Effector memory CD4-positive, alpha-beta T cell (primary cell): ENCODE results near the gene GRID2.

Experiments used
- DNase-seq, 3 donors: peaks; one replicate each; pipeline ENCODE4 v3.0.0-alpha.2; 2020
- H3K27ac ChIP-seq: 2 replicates; pipeline ENCODE4 v1.7.0; 2013; ENCODE audit warnings: mild to moderate bottlenecking, low read length, moderate library complexity; ENCODE audit not compliant: insufficient read depth, poor library complexity, severe bottlenecking
- H3K27me3 ChIP-seq: replicated peaks from 2 replicates; pipeline ENCODE4 v1.7.0; 2013; ENCODE audit warnings: mild to moderate bottlenecking, low read length; ENCODE audit not compliant: insufficient read depth, control insufficient read depth, poor library complexity, severe bottlenecking
- H3K36me3 ChIP-seq: 2 replicates; pipeline ENCODE4 v1.7.0; 2013; ENCODE audit warnings: mild to moderate bottlenecking, low read length, moderate library complexity; ENCODE audit not compliant: control insufficient read depth, insufficient read depth
- H3K4me1 ChIP-seq: 2 replicates; pipeline ENCODE4 v1.7.0; 2013; ENCODE audit warnings: low read length, mild to moderate bottlenecking; ENCODE audit not compliant: control insufficient read depth, insufficient read depth, poor library complexity, severe bottlenecking
- H3K4me3 ChIP-seq: 2 replicates; pipeline ENCODE4 v1.7.0; 2013; ENCODE audit warnings: low read length, low read depth, mild to moderate bottlenecking; ENCODE audit not compliant: insufficient read depth, poor library complexity, severe bottlenecking
- H3K9me3 ChIP-seq: 2 replicates; pipeline ENCODE4 v1.7.0; 2013; ENCODE audit warnings: mild to moderate bottlenecking, low read length, moderate library complexity; ENCODE audit not compliant: control insufficient read depth

GRID2 gene

DNA sequence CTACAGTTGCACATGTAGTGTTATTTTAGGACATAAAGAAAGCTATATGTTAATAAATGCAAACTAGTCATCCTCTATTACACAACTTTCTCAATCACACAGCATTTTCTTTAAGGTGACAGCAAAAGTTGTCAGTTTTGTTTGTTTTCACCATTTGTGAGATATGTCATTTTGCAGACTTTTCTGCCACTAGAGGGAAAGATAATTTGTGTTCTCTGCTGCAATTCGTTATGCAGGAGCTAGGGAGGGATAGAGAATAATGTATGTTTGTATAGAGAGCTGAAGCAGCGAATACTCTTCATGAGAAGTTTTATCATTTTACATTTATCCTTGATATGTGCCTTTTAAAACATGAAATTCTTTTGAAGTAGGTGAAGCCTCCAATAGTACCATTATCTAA, 854.2 kb downstream of the GRID2 start:
- no peak for DNase-seq

DNA sequence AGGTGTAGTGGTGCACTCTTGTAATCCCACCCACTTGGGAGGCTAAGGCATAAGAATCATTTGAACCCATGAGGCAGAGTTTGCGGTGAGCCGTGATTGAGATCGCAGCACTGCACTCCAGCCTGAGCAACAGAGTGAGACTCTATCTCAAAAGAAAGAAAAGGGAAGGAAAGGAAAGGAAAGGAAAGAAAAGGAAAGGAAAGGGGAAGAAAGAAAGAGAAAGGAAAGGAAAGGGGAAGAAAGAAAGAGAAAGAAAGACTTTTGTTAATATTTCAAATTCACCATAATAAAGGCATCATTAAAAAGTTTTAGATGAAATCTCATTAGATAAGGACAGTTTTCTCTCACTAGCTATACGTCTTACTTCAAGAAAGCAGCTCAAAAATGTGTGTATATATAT, 864.3 kb downstream of the GRID2 start:
- Histone ChIP-seq H3K4me3 (no peak overlapping the region), H3K27me3 (no peaks in the 10 kb centered on the region), H3K9me3 (no peaks in the 10 kb centered on the region), H3K36me3 (no peaks in the 10 kb centered on the region), H3K27ac (no peak overlapping the region), H3K4me1 (no peaks in the 10 kb centered on the region)
- DNase-seq = no peak

More for the DNA sequence above, 854.2 kb downstream of the GRID2 start:
- Histone ChIP-seq H3K4me3 (no peak overlapping the region), H3K9me3 (no peaks in the 10 kb centered on the region), H3K27ac (no peak overlapping the region), H3K36me3 (no peaks in the 10 kb centered on the region), H3K27me3 (no peaks in the 10 kb centered on the region), H3K4me1 (no peaks in the 10 kb centered on the region)

DNA sequence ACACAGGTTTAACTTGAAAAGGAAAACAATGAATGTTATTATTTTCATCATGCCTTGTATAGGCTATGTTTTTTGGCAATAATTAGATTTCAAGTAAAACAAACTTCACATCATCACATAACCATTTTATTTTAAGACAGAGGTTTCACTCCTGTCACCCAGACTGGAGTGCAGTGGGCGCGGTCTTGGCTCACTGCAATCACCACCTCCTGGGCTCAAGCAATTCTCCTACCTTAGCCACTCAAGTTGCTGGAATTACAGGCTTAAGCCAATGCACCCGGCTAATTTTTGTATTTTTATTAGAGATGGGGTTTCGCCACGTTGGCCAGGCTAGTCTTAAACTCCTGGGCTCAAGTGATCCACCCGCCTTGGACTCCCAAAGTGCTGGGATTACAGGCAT, 866.2 kb downstream of the GRID2 start:
- H3K4me1 ChIP-seq = no peaks in the 10 kb centered on the region
- H3K27ac ChIP-seq = no peak overlapping the region
- no peak for DNase-seq
- H3K9me3 ChIP-seq = no peaks in the 10 kb centered on the region
- no peaks in the 10 kb centered on the region for H3K36me3 ChIP-seq
- no peaks in the 10 kb centered on the region for H3K27me3 ChIP-seq
- no peak overlapping the region for H3K4me3 ChIP-seq

DNA sequence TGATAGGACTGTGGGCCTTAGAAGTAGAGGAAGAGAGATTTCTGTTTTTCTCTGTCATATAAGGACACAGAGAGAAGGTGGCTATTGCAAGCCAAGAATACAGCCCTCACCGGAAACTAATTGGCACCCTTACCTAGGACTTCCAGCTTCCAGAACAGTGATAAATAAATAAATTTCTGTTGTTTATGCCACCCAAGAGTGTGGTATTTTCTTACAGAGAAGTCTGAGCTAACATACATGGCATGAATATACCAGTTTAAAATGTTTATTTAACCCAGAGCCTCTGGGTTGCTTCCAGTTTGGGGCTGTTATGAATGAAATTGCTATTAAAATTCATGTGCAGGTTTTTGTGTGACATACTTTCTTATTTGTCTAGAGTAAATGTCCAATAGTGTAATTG, 870.8 kb downstream of the GRID2 start:
- H3K9me3 ChIP-seq = no peaks in the 10 kb centered on the region
- no peak overlapping the region for H3K27ac ChIP-seq
- no peaks in the 10 kb centered on the region for H3K27me3 ChIP-seq
- no peaks in the 10 kb centered on the region for H3K4me1 ChIP-seq
- no peak for DNase-seq
- H3K4me3 ChIP-seq = no peak overlapping the region
- no peaks in the 10 kb centered on the region for H3K36me3 ChIP-seq

DNA sequence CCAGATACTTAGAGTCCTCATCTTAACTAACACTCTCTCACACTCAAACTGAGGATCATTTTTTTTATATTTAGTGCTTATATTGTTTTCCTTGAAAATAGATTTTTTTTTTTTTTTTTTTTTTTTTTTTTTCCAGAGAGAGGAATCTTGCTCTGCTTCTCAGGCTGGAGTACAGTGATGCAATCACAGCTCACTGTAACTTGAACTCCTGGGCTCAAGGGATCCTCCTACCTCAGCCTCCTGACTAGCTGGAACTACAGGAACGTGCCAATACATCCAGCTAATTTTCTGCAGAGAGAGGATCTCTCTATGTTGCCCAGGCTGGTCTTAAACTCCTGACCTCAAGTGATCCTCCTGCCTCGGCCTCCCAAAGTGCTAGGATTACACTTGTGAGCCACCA, 874.5 kb downstream of the GRID2 start:
- H3K9me3 ChIP-seq = no peaks in the 10 kb centered on the region
- no peaks in the 10 kb centered on the region for H3K36me3 ChIP-seq
- H3K4me3 ChIP-seq = no peak overlapping the region
- no peak for DNase-seq
- no peak overlapping the region for H3K27ac ChIP-seq
- H3K4me1 ChIP-seq = no peaks in the 10 kb centered on the region
- no peaks in the 10 kb centered on the region for H3K27me3 ChIP-seq

DNA sequence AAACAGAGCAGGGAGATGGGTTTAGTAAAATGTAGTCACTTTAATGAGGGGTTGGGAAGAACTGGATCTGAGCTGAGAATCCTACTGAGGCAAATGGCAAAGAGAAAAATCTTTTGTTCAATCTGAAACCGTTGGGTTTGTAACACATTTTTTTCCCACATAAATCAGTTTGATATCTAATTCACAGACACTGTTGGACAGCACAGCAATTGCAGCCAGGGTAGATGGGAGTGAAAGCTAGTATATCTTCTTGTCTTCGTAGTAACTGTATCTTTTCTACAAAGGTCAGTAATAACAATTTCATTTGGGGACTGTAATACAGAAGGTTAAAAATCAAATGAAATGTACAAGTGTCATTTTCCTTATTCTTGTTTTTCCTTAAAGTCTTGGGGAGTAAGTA, 875.3 kb downstream of the GRID2 start:
- no peak overlapping the region for H3K4me3 ChIP-seq

DNA sequence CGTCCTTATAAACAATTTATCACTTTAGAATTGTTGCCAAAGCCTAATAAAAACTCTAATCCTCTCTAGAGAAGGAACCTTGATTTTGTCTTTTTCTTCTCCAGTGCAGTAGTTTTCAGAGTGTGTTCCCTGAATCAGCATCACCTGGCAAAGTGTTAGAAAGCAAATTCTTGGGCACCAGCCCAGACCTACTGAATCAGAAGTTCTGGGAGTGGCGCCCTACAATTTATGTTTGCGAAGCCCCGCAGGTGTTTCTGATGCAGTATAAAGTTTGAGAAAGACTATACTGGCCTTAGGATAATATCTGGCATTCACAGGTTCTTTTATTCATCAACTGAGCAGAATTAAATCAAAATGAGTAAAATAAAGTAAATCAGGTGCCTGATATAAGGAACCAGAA, 879.0 kb downstream of the GRID2 start:
- no peak for DNase-seq
- H3K9me3 ChIP-seq = no peaks in the 10 kb centered on the region
- H3K36me3 ChIP-seq = no peaks in the 10 kb centered on the region
- no peaks in the 10 kb centered on the region for H3K4me1 ChIP-seq
- H3K4me3 ChIP-seq = no peak overlapping the region
- H3K27me3 ChIP-seq = no peaks in the 10 kb centered on the region
- no peak overlapping the region for H3K27ac ChIP-seq

More for the DNA sequence above, 875.3 kb downstream of the GRID2 start:
- no peak for DNase-seq
- Histone ChIP-seq H3K4me1 (no peaks in the 10 kb centered on the region), H3K27ac (no peak overlapping the region), H3K27me3 (no peaks in the 10 kb centered on the region), H3K9me3 (no peaks in the 10 kb centered on the region), H3K36me3 (no peaks in the 10 kb centered on the region)

DNA sequence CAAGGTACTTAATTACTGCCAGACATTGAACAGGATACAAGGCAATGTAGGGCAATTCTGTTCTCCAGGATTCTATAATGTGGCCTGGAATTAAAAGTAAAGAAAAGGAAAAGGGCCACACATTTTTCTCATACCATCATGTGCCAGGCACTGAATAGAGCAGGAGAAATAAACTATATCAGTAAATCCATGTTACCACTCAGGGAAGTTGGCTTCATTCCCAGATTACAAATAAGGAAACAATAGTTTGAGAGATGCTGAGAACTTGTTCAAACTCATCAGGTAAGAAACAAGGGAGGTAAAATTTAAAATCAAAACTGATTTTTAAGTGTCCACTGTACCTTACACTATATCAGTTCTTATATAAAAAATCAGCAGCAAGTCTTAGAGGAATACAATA, 879.8 kb downstream of the GRID2 start:
- no peaks in the 10 kb centered on the region for H3K4me1 ChIP-seq
- no peaks in the 10 kb centered on the region for H3K27me3 ChIP-seq
- no peaks in the 10 kb centered on the region for H3K36me3 ChIP-seq
- H3K9me3 ChIP-seq = no peaks in the 10 kb centered on the region
- no peak overlapping the region for H3K4me3 ChIP-seq
- no peak overlapping the region for H3K27ac ChIP-seq
- DNase-seq = no peak

DNA sequence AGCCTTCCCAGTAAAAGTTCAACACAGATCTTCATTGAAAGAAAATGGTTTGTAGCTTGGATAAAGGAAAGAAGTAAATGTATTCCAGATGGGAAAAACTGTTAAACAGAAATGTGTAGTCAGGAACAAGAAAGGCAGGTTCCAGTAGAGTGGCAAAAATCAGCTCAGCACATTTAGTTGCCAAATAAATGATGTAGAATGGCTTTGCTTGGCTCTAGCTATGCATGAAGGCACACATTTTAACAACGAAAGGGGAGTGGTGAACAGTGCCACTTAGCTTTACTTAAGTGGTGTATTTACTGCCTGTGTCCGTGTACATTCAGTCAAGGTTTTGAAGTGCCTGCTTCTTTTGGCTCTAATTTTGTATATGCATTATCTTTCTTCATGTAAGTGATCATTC, 880.3 kb downstream of the GRID2 start:
- Histone ChIP-seq H3K27me3 (no peaks in the 10 kb centered on the region), H3K4me3 (no peak overlapping the region), H3K36me3 (no peaks in the 10 kb centered on the region), H3K9me3 (no peaks in the 10 kb centered on the region), H3K27ac (no peak overlapping the region), H3K4me1 (no peaks in the 10 kb centered on the region)
- no peak for DNase-seq

DNA sequence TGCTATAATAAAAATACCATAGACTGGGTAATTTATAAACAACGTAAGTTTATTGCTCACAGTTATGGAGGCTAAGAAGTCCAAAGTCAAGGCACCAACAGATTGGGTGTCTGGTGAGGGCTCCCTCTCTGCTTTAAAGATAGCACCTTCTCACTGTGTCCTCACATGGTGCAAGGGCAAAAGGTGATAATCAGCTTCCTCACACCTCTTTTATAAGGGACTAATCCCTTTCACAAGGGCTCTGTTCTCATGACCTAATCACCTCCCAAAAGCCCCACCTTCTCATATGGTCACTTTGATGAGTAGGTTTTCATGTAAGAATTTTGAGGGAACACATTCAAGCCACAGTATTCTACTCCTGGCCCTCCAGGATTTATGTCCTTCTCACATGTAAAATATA, 883.1 kb downstream of the GRID2 start:
- no peak for DNase-seq
- Histone ChIP-seq H3K4me3 (no peak overlapping the region), H3K9me3 (no peaks in the 10 kb centered on the region), H3K4me1 (no peaks in the 10 kb centered on the region), H3K27me3 (no peaks in the 10 kb centered on the region), H3K36me3 (no peaks in the 10 kb centered on the region), H3K27ac (no peak overlapping the region)

DNA sequence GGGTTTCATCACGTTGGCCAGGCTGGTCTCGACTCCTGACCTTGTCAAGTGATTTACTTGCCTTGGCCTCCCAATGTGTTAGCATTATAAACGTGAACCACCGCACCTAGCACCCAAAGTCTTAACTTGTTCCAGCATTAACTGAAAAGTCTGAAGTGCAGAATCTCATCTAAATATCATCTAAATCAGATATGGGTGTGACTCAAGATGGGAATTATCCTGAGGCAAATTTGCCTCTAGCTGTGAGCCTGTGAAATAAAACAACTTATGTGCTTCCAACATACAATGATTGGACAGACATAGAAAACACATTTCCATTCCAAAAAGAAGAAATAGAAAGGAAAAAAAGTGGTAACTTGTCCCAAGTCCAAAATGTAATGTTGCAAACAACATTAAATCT, 883.7 kb downstream of the GRID2 start:
- Histone ChIP-seq H3K27ac (no peak overlapping the region), H3K9me3 (no peaks in the 10 kb centered on the region)

More for the DNA sequence above, 883.7 kb downstream of the GRID2 start:
- Histone ChIP-seq H3K36me3 (no peaks in the 10 kb centered on the region), H3K4me1 (no peaks in the 10 kb centered on the region), H3K4me3 (no peak overlapping the region), H3K27me3 (no peaks in the 10 kb centered on the region)
- DNase-seq = no peak
